ENCODE measurements around the gene GABARAP.
A peak's percentile ranks its signal among the peaks of the same experiment; 100 is the strongest.

The GABARAP gene

GRCh38 chr17:7214300-7215135 is 27.7 kb downstream of the GABARAP start:
- Histone ChIP-seq H2AFZ (ENCODE audit: low read depth) (0 out of 2 replicates have a peak overlapping the region, but pooled peaks have one; percentile 26), H3K27ac (no peak overlapping the region), H3K4me1 (ENCODE audit: low read depth, poor library complexity, severe bottlenecking) (no peaks in the 10 kb centered on the region), H4K20me1 (ENCODE audit: insufficient read depth) (no peaks in the 10 kb centered on the region), H3K27me3 (ENCODE audit: insufficient read depth, low read depth) (no peaks in the 10 kb centered on the region), H3K4me3 (IDR thresholded peaks at IDR 0.05; ENCODE audit: insufficient read depth, low read depth, low read length) (no peak overlapping the region), H3K79me2 (ENCODE audit: insufficient read depth, low read depth) (no peaks in the 10 kb centered on the region), H3K4me2 (0 out of 2 replicates have a peak overlapping the region, but pooled peaks have one; percentile 13), H3K9ac (no peak overlapping the region), H3K36me3 (ENCODE audit: insufficient read depth) (no peaks in the 10 kb centered on the region)
- TF ChIP-seq CTCF (conservative IDR thresholded peaks at IDR 0.05; ENCODE audit: low read depth, low read length): no peak

- Histone ChIP-seq H3K4me1 (ENCODE audit: low read depth, poor library complexity, severe bottlenecking) (no peaks in the 10 kb centered on the region), H3K27me3 (ENCODE audit: insufficient read depth, low read depth) (no peaks in the 10 kb centered on the region), H3K9ac (no peak overlapping the region), H3K4me2 (no peak overlapping the region), H3K79me2 (ENCODE audit: insufficient read depth, low read depth) (no peaks in the 10 kb centered on the region), H3K27ac (no peak overlapping the region), H3K4me3 (IDR thresholded peaks at IDR 0.05; ENCODE audit: insufficient read depth, low read depth, low read length) (no peak overlapping the region), H2AFZ (ENCODE audit: low read depth) (no peak overlapping the region), H3K36me3 (ENCODE audit: insufficient read depth) (no peaks in the 10 kb centered on the region), H4K20me1 (ENCODE audit: insufficient read depth) (no peaks in the 10 kb centered on the region)
- TF ChIP-seq CTCF (conservative IDR thresholded peaks at IDR 0.05; ENCODE audit: low read depth, low read length): no peak; the same call in 1 of the 2 replicates
These were observed 28.4 kb downstream of the GABARAP start for GRCh38 chr17:7213895-7214299.

GRCh38 chr17:7211491-7212273 is 30.6 kb downstream of the GABARAP start:
- Histone ChIP-seq H3K4me3 (IDR thresholded peaks at IDR 0.05; ENCODE audit: insufficient read depth, low read depth, low read length) (no peak overlapping the region), H3K36me3 (ENCODE audit: insufficient read depth) (no peaks in the 10 kb centered on the region), H3K27me3 (ENCODE audit: insufficient read depth, low read depth) (no peaks in the 10 kb centered on the region), H3K79me2 (ENCODE audit: insufficient read depth, low read depth) (no peaks in the 10 kb centered on the region), H3K9ac (no peak overlapping the region), H3K4me1 (ENCODE audit: low read depth, poor library complexity, severe bottlenecking) (no peaks in the 10 kb centered on the region), H4K20me1 (ENCODE audit: insufficient read depth) (no peaks in the 10 kb centered on the region), H3K4me2 (no peak overlapping the region), H2AFZ (ENCODE audit: low read depth) (no peak overlapping the region), H3K27ac (no peak overlapping the region)
- no peak for TF ChIP-seq CTCF (conservative IDR thresholded peaks at IDR 0.05; ENCODE audit: low read depth, low read length)

- no peak overlapping the region for H3K27ac ChIP-seq
- no peaks in the 10 kb centered on the region for H3K27me3 ChIP-seq (ENCODE audit: insufficient read depth, low read depth)
- no peak overlapping the region for H3K4me2 ChIP-seq
- no peak overlapping the region for H2AFZ ChIP-seq (ENCODE audit: low read depth)
- H3K4me3 ChIP-seq (IDR thresholded peaks at IDR 0.05; ENCODE audit: insufficient read depth, low read depth, low read length): no peak overlapping the region
- H3K9ac ChIP-seq: no peak overlapping the region
- TF ChIP-seq CTCF (conservative IDR thresholded peaks at IDR 0.05; ENCODE audit: low read depth, low read length): no peak
- no peaks in the 10 kb centered on the region for H3K4me1 ChIP-seq (ENCODE audit: low read depth, poor library complexity, severe bottlenecking)
- H4K20me1 ChIP-seq (ENCODE audit: insufficient read depth): no peaks in the 10 kb centered on the region
- no peaks in the 10 kb centered on the region for H3K36me3 ChIP-seq (ENCODE audit: insufficient read depth)
- H3K79me2 ChIP-seq (ENCODE audit: insufficient read depth, low read depth): no peaks in the 10 kb centered on the region
These were observed 33.3 kb downstream of the GABARAP start for GRCh38 chr17:7208754-7209460.
